Peyer's patch (tissue), 4 donors: ENCODE data around the gene TMEM8B.

Experiments
- CTCF ChIP-seq, 6 experiments: fragments of 450-650 bp in 4 of 6; fragments of 200-600 bp in 2 of 6; sonication (generic) in 1 of 6; IDR thresholded peaks; one replicate each; pipeline ENCODE4 v1.5.1; 2017 to 2019; ENCODE audit warnings: antibody characterized with exemption in 6 of 6, mild to moderate bottlenecking in 3 of 6, moderate library complexity in 1 of 6
- POLR2A ChIP-seq, 2 donors: fragments of 450-650 bp; IDR thresholded peaks; one replicate each; pipeline ENCODE4 v1.5.1; 2017; ENCODE audit warnings: antibody characterized with exemption in 2 of 2, mild to moderate bottlenecking in 2 of 2, moderate library complexity in 2 of 2

GRCh38 chr9:35845824-35846771, 17.1 kb downstream of the TMEM8B start:
- no peak for TF ChIP-seq POLR2A (IDR thresholded peaks at IDR 0.05)
- no peak for TF ChIP-seq CTCF (IDR thresholded peaks at IDR 0.05)
